Measurements from ENCODE around the gene LPO.

Gene LPO

GRCh38 chr17:58309918-58310259, 71.5 kb downstream of the LPO start:
- Mint-ChIP-seq H3K9me3 (no peaks in the 10 kb centered on the region), H3K27ac (no peak overlapping the region), H3K4me3 (no peak overlapping the region), H3K4me1 (no peaks in the 10 kb centered on the region), H3K36me3 (peaks cover 29% of the 10 kb centered on the region)
- no peak for ATAC-seq
- peak in 1 of 2 donors; percentile 40 for DNase-seq (ENCODE audit: low spot score in 2 of 2)

DNA sequence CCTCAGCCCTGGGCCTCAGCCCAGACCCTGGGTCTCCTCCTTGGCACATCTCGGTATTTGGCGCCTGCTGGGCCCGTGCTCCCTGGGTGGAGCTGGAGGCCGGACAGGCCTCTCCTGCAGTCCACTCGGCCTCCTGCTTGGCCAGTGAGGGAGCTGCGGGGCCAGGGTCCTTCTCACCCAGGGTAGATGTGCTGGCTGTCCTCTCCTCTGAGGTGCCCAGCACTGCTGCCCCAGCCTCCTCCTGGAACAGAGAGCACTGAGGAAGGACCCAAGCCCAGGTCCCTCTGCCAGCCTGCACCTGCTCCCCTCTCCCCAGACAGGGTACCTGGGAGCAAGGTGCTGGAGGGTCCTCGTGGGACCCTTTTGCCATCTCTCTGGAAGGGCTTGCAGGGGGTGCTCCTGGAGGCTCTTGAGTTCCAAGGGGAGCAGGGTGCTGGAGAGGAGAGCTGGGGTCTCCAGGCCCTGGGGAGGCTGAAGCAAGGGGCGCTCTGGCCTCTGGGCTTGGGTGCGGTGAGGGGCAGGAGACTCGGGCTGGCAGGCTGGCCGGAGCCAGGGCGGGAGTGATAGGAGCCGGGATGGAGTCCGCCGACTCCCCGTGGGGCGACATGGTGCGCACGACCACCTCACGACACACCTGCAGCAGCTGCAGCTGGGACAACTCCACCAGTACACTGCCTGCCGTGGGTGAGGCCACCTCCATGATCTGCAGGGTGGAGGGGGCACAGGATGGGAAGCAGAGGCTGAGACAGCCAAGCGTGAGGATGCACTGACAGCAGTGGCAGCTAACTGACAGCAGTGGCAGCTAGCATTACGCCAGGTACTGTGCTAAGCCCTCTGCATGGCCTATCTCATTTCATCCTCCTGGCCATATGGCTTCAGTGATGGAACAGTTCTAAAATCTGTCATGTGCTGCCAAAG, 72.4 kb downstream of the LPO start:
- ATAC-seq (no peak), DNase-seq (ENCODE audit: low spot score in 2 of 2) (peak in 1 of 2 donors; percentile 43)
- H3K4me1 Mint-ChIP-seq: no peaks in the 10 kb centered on the region
- no peak overlapping the region for H3K4me3 Mint-ChIP-seq
- H3K36me3 Mint-ChIP-seq: peaks cover 37% of the 10 kb centered on the region
- no peaks in the 10 kb centered on the region for H3K9me3 Mint-ChIP-seq
- no peak overlapping the region for H3K27ac Mint-ChIP-seq

- H3K4me3 Mint-ChIP-seq: no peak overlapping the region
- H3K9me3 Mint-ChIP-seq: no peaks in the 10 kb centered on the region
- H3K27ac Mint-ChIP-seq: no peak overlapping the region
- DNase-seq (ENCODE audit: low spot score in 2 of 2) (peak in 1 of 2 donors; percentile 40), ATAC-seq (no peak)
- H3K36me3 Mint-ChIP-seq: peaks cover 37% of the 10 kb centered on the region
- H3K4me1 Mint-ChIP-seq: no peaks in the 10 kb centered on the region
Observed at GRCh38 chr17:58311429-58311894, 73.1 kb downstream of the LPO start.

GRCh38 chr17:58312021-58312630, 73.7 kb downstream of the LPO start:
- no peak for DNase-seq (ENCODE audit: low spot score in 2 of 2)
- ATAC-seq: no peak
- peaks cover 4% of the 10 kb centered on the region for H3K4me1 Mint-ChIP-seq
- H3K36me3 Mint-ChIP-seq: peaks cover 41% of the 10 kb centered on the region
- H3K4me3 Mint-ChIP-seq: no peak overlapping the region
- no peaks in the 10 kb centered on the region for H3K9me3 Mint-ChIP-seq
- no peak overlapping the region for H3K27ac Mint-ChIP-seq

DNA sequence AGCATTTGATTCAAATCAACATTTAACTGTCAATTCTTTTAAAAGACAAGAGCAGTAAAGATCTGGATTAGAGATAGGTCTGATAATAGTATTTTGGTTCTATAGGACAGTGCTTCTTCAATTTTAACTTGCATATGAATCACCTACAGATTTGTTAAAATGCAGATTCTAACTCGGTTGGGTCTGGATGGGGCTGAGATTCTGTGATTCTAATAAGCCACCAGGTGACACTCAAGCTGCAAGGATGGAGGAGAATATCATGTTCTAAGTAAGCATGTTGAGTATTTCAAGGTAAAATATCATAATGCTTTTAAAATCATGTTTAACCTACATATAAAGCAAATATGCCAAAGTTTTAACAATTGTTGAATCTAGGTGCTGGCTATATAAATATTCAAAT, 74.4 kb downstream of the LPO start:
- no peak overlapping the region for H3K27ac Mint-ChIP-seq
- H3K9me3 Mint-ChIP-seq: no peaks in the 10 kb centered on the region
- H3K36me3 Mint-ChIP-seq: peaks cover 47% of the 10 kb centered on the region
- ATAC-seq: no peak
- H3K4me3 Mint-ChIP-seq: no peak overlapping the region
- DNase-seq (ENCODE audit: low spot score in 2 of 2): no peak
- H3K4me1 Mint-ChIP-seq: peaks cover 11% of the 10 kb centered on the region

DNA sequence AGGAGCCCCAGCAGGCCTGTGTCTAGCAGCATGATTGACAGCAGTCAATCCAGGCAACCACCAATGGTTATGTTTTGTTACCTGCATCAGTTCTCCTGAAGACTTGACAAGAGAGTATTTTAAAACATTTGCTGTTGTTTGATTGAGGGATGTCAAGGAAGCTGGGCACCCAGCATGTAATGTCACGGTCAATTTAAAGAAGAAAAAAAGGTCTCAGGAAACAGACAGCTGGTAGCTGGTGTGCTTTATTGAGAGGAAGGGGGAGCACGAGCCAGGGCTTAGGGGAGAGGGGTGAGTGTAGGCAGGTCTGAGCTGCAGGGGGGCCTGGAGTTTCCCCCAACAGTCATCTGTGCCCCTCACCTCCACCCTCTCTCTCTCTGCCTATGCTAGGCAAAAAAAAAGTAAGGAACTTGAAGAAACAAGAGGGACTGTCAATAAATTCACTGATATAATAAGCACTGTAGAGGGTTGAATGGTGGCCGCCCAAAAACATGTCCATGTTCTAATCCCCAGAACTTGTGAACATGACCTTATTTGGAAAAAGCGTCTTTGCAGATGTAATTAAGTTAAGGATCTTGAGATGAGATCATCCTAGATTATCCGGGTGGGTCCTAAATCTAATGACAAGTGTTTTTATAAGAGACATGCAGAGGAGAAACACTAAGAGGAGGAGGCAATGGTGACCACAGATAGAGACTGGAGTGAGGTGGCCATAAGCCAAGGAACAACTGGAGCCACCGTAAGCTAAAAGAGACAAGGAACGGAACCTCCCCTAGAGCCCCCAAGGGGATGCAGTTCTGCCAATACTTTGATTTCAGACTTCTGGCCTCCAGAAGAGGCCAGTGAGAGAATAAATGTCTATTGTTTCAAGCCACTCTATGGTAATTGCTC, 75.7 kb downstream of the LPO start:
- H3K4me1 Mint-ChIP-seq: peaks cover 19% of the 10 kb centered on the region
- no peaks in the 10 kb centered on the region for H3K9me3 Mint-ChIP-seq
- ATAC-seq (no peak), DNase-seq (ENCODE audit: low spot score in 2 of 2) (peak in 1 of 2 donors; percentile 41)
- peak overlapping the region; percentile 87 for H3K27ac Mint-ChIP-seq
- H3K36me3 Mint-ChIP-seq: peaks cover 48% of the 10 kb centered on the region
- no peak overlapping the region for H3K4me3 Mint-ChIP-seq

DNA sequence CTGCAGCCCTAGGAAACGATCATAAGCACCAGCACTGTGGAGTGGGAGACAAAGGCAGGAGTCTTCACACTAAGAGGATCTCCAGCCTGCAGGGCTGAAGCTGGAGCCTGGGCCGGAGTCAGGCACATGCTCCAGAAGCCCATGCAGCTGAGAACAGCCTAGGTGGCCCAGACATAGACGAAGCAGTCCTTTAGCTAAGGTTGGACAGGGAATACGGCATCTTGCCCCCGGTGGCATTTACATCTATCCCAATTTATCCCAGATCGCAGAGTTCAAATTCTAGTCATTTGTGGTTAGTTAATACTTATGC, 76.3 kb downstream of the LPO start:
- no peaks in the 10 kb centered on the region for H3K9me3 Mint-ChIP-seq
- H3K4me3 Mint-ChIP-seq: no peak overlapping the region
- DNase-seq (ENCODE audit: low spot score in 2 of 2): no peak
- peaks cover 24% of the 10 kb centered on the region for H3K4me1 Mint-ChIP-seq
- H3K27ac Mint-ChIP-seq: peak overlapping the region; percentile 87
- no peak for ATAC-seq
- H3K36me3 Mint-ChIP-seq: peaks cover 54% of the 10 kb centered on the region

GRCh38 chr17:58315281-58315711, 76.9 kb downstream of the LPO start:
- peaks cover 56% of the 10 kb centered on the region for H3K36me3 Mint-ChIP-seq
- peaks cover 28% of the 10 kb centered on the region for H3K4me1 Mint-ChIP-seq
- H3K27ac Mint-ChIP-seq: peak overlapping the region; percentile 87
- DNase-seq (ENCODE audit: low spot score in 2 of 2): peak in 1 of 2 donors; percentile 45
- ATAC-seq: no peak
- no peaks in the 10 kb centered on the region for H3K9me3 Mint-ChIP-seq
- H3K4me3 Mint-ChIP-seq: no peak overlapping the region

DNA sequence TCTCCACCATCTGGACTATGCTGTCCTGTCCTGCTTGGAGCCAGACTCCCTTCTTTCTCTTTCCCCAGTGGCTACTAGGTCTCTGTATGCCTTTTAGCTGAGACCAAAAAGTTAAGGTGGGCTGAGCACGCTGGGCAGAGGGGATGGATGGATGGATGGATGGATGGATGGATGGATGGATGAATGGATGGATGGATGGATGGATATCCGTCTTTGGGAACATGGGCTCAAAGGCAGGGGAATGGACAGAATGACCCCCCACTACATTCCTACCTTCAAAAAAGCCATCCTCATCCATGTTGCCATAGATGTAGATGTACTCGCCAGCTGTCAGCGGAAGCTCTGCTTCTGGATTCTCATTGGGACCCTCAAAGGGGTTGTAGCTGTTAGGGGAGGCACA, 77.4 kb downstream of the LPO start:
- peaks cover 57% of the 10 kb centered on the region for H3K36me3 Mint-ChIP-seq
- peaks cover 28% of the 10 kb centered on the region for H3K4me1 Mint-ChIP-seq
- H3K4me3 Mint-ChIP-seq: no peak overlapping the region
- peak overlapping the region; percentile 87 for H3K27ac Mint-ChIP-seq
- H3K9me3 Mint-ChIP-seq: no peaks in the 10 kb centered on the region
- DNase-seq (ENCODE audit: low spot score in 2 of 2) (no peak), ATAC-seq (no peak)

GRCh38 chr17:58316260-58316960, 78.0 kb downstream of the LPO start:
- H3K36me3 Mint-ChIP-seq: peaks cover 64% of the 10 kb centered on the region
- DNase-seq (ENCODE audit: low spot score in 2 of 2) (peak; percentile 1 to 45), ATAC-seq (no peak)
- H3K9me3 Mint-ChIP-seq: no peaks in the 10 kb centered on the region
- H3K27ac Mint-ChIP-seq: peak overlapping the region; percentile 87
- H3K4me1 Mint-ChIP-seq: peaks cover 29% of the 10 kb centered on the region
- no peak overlapping the region for H3K4me3 Mint-ChIP-seq

- Mint-ChIP-seq H3K4me3 (peak overlapping the region; percentile 35), H3K4me1 (peaks cover 41% of the 10 kb centered on the region), H3K36me3 (peaks cover 75% of the 10 kb centered on the region), H3K9me3 (no peaks in the 10 kb centered on the region), H3K27ac (peak overlapping the region; percentile 87)
- ATAC-seq (peak; percentile 99), DNase-seq (ENCODE audit: low spot score in 2 of 2) (peak; percentile 64 to 84)
Observed at GRCh38 chr17:58317421-58318064, 79.2 kb downstream of the LPO start.

DNA sequence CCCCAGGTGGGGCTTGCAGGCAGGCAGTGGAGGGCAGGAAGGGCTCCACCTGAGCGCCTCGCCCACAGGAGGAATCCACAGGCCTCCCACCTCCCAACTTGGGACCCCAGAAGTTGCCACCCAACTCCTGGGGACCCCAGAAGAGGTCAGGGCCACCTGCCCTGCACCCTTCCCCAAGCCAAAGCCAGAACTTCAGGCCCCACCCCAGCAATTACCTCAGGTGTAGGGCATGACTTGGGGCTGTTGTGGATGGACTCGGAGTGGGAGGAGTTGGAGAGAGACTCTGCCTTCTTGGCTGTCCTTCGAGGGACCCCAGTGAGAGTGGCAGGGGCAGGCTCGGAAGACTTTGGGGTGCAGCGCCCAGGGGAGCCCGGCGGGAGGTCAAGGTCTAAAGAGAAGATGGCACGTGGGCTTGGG, 79.7 kb downstream of the LPO start:
- ATAC-seq: no peak
- H3K4me1 Mint-ChIP-seq: peaks cover 44% of the 10 kb centered on the region
- peak overlapping the region; percentile 35 for H3K4me3 Mint-ChIP-seq
- no peak for DNase-seq (ENCODE audit: low spot score in 2 of 2)
- H3K36me3 Mint-ChIP-seq: peaks cover 81% of the 10 kb centered on the region
- peak overlapping the region; percentile 87 for H3K27ac Mint-ChIP-seq
- no peaks in the 10 kb centered on the region for H3K9me3 Mint-ChIP-seq

Data from stimulated activated effector memory CD8-positive, alpha-beta T cell treated with anti-CD3 and anti-CD28 coated beads, Interleukin-12 subunit alpha, Interleukin-12 subunit beta, amount 100 ng/mL, for 72 hours (primary cell).